ENCODE data around the gene L3MBTL4. TPM values are rescaled to one million over a fixed set of nuclear protein-coding genes. Genes with fewer than 3 reads are reported as not detected.
"Not testable (repeated sequence)": the region's sequence is repeated elsewhere in the genome, so short reads cannot be mapped to it uniquely, and the experiment has no call there.

The L3MBTL4 gene
- total and polyA plus RNA-seq, 8 donors = 5.7 to 13.9 (median 6.9) TPM

DNA sequence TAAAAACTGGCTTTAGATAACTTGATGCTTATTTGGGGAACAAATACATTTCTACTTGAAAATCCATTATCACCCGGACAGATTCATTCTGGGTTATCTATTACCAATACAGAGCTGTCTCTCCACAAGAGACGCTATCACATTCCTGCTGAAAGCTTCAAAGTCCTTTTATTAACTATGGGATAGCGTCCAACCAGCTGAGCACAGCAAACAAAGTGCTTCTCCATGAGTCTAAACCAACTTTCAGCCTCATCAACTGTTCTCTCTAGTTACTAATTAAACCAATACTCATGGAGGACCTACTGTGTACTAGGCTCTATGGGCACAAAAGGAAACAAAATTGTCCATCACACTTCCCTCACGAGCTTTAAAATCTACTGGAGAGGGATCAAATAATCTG is 132.8 kb downstream of the L3MBTL4 start:
- H3K36me3 ChIP-seq = peaks cover 0 to 5% of the 10 kb centered on the region in 2 donors
- no peaks in the 10 kb centered on the region for H3K9me3 ChIP-seq
- TF ChIP-seq, protein P1, sequence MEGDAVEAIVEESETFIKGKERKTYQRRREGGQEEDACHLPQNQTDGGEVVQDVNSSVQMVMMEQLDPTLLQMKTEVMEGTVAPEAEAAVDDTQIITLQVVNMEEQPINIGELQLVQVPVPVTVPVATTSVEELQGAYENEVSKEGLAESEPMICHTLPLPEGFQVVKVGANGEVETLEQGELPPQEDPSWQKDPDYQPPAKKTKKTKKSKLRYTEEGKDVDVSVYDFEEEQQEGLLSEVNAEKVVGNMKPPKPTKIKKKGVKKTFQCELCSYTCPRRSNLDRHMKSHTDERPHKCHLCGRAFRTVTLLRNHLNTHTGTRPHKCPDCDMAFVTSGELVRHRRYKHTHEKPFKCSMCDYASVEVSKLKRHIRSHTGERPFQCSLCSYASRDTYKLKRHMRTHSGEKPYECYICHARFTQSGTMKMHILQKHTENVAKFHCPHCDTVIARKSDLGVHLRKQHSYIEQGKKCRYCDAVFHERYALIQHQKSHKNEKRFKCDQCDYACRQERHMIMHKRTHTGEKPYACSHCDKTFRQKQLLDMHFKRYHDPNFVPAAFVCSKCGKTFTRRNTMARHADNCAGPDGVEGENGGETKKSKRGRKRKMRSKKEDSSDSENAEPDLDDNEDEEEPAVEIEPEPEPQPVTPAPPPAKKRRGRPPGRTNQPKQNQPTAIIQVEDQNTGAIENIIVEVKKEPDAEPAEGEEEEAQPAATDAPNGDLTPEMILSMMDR (IDR thresholded peaks at IDR 0.05) = no peak
- ATAC-seq (peak; percentile 21), DNase-seq (no peak)
- intact Hi-C loops (cut with DNase I) = no loop called here
- H3K4me3 ChIP-seq = no peak overlapping the region
- no peaks in the 10 kb centered on the region for H3K4me1 ChIP-seq
- no peaks in the 10 kb centered on the region for H3K27me3 ChIP-seq
- H3K27ac ChIP-seq = no peak overlapping the region

DNA sequence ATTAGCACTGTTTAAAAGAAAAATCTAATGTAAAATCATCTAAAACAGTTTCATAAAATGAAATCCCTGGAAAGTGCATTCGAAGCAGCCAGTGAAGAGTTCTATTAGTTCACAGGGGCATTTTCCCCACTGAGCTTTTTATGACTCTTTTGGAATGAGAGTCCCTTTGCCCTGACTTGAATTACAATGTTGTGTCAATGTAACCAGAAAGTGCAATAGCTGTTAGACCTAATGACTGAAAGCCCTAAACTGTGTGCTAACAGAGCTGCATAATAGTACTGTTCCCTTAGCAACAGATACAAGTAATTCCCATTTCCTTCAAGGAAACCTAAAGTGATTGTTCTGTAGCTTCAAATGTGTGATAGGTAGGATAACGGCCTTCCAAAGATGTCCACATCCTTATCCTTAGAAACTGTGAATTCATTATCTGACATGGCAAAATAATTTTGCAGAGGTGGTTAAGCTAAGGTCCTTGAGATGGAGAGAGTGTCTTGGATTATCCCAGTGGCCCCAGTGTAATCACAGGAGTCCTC is 134.4 kb downstream of the L3MBTL4 start:
- no peak overlapping the region for H3K4me3 ChIP-seq
- intact Hi-C loops (cut with DNase I) = no loop called here
- TF ChIP-seq, protein P1 (IDR thresholded peaks at IDR 0.05) = no peak
- H3K9me3 ChIP-seq = no peaks in the 10 kb centered on the region
- H3K36me3 ChIP-seq = peaks cover 0 to 5% of the 10 kb centered on the region in 2 donors
- no peak for DNase-seq
- H3K27ac ChIP-seq = no peak overlapping the region
- no peak for ATAC-seq
- H3K27me3 ChIP-seq = no peaks in the 10 kb centered on the region
- H3K4me1 ChIP-seq = no peaks in the 10 kb centered on the region

DNA sequence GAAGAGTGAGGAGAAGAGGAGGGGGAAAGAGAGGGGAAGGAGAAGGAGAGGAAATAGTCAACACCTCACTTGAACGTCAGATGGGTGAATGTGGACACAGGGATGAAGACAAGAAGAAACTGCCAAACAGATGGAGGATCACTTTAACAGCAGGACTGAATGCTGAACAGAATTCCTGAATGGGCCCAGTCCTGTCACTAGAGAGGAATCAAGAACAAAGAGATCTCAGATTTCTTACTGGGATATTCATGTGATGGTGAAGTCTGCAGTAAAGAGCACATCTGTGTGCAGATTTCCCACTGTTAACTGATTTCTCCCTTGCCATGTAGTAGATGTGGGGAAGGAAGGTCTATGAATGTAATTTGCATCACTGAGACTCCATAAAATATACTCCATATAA is 135.4 kb downstream of the L3MBTL4 start:
- DNase-seq (no peak), ATAC-seq (no peak)
- Histone ChIP-seq H3K27ac (no peak overlapping the region), H3K4me1 (no peaks in the 10 kb centered on the region), H3K27me3 (no peaks in the 10 kb centered on the region), H3K36me3 (peaks cover 0 to 3% of the 10 kb centered on the region in 2 donors), H3K4me3 (no peak overlapping the region), H3K9me3 (no peaks in the 10 kb centered on the region)
- intact Hi-C loops (cut with DNase I) = no loop called here
- TF ChIP-seq, protein P1 (IDR thresholded peaks at IDR 0.05) = no peak

DNA sequence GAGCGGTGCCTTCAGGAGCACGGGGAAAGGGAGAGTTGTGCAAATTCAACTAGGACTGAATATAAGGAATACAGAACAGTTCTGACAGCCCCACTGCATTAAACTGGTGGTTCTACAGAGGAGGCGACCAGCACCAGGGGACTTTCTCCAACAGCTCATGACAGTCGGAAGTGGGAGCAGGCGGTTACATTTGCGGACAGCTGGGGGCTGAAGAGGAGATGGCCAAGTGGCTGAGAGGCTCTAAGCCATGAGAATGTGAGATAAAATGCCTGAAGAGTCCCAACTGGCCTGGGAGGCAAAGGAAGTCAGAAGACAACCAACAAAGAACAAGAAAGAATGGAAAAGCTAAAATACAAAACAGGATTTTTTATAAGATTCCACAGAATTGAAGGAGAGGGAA is 141.3 kb downstream of the L3MBTL4 start:
- Histone ChIP-seq H3K4me3 (no peak overlapping the region), H3K27ac (no peak overlapping the region), H3K9me3 (no peaks in the 10 kb centered on the region), H3K36me3 (no peaks in the 10 kb centered on the region), H3K27me3 (no peaks in the 10 kb centered on the region), H3K4me1 (no peaks in the 10 kb centered on the region)
- TF ChIP-seq, protein P1 (IDR thresholded peaks at IDR 0.05) = no peak
- intact Hi-C loops (cut with DNase I) = no loop called here
- DNase-seq (peak in 1 of 4 donors; percentile 73), ATAC-seq (no peak)

DNA sequence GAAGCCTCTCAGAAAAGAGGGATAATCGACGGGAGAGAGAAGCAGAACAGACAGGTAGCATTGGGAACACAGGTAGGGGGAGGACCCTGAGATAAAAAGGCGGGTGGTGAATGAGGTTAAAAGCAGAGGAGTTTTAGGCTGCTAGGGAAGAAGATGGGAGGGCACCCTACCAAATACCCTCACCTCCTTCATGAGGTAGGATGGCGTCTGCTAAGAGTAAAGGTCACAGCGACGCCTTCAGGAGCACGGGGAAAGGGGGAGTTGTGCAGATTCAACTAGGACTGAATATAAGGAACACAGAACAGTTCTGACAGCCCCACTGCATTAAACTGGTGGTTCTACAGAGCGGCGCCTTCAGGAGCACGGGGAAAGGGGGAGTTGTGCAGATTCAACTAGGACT is 142.6 kb downstream of the L3MBTL4 start:
- H3K4me3 ChIP-seq; intact Hi-C loops (cut with DNase I); H3K9me3 ChIP-seq; ATAC-seq; H3K27me3 ChIP-seq; DNase-seq; H3K27ac ChIP-seq; H3K4me1 ChIP-seq; H3K36me3 ChIP-seq: not testable (repeated sequence)

DNA sequence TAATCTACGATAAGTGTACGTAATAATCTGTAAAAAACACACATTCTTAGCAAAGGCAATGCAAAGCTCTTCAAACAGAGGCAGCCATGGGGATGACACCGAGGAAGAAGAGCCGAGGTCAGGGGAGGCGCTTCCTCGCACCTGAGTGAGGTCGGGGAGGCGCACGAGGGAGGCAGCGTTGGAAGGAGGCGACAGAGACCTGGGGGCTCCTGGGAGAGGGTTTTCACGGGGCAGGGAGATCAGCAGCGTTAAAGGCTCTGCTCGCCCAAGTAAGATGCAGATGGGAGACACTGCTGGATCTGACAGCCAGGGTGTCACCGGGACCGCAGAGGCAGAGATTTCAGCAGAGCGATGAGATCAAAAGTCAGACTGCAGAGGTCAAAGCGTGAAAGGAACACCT is 143.1 kb downstream of the L3MBTL4 start:
- Histone ChIP-seq H3K27ac (no peak overlapping the region), H3K36me3 (no peaks in the 10 kb centered on the region), H3K9me3 (no peaks in the 10 kb centered on the region), H3K4me3 (no peak overlapping the region), H3K4me1 (no peaks in the 10 kb centered on the region), H3K27me3 (no peaks in the 10 kb centered on the region)
- no peak for ATAC-seq
- intact Hi-C loops (cut with DNase I) = no loop called here
- no peak for DNase-seq
- TF ChIP-seq, protein P1 (IDR thresholded peaks at IDR 0.05) = no peak

Data from left lung (tissue), 10 donors.